BLaER1 (cell line): ENCODE results near the gene EVI5.
"Not testable (repeated sequence)": the region's sequence is repeated elsewhere in the genome, so short reads cannot be mapped to it uniquely, and the experiment has no call there.

ENCODE experiments used
- H3K27ac ChIP-seq: shearing (Covaris generic); formaldehyde crosslinking; 2 replicates; pipeline ENCODE4 v1.8.1; 2022
- H3K27me3 ChIP-seq: shearing (Covaris generic); formaldehyde crosslinking; 2 replicates; pipeline ENCODE4 v1.8.1; 2022
- H3K36me3 ChIP-seq: shearing (Covaris generic); formaldehyde crosslinking; 2 replicates; pipeline ENCODE4 v1.8.1; 2022
- H3K4me1 ChIP-seq: shearing (Covaris generic); formaldehyde crosslinking; 2 replicates; pipeline ENCODE4 v1.8.1; 2022
- H3K4me2 ChIP-seq: shearing (Covaris generic); formaldehyde crosslinking; 2 replicates; pipeline ENCODE4 v1.8.1; 2022
- H3K4me3 ChIP-seq: shearing (Covaris generic); formaldehyde crosslinking; 2 replicates; pipeline ENCODE4 v1.8.1; 2022
- H3K9ac ChIP-seq: shearing (Covaris generic); formaldehyde crosslinking; 2 replicates; pipeline ENCODE4 v1.8.1; 2022
- H3K9me3 ChIP-seq: shearing (Covaris generic); formaldehyde crosslinking; 2 replicates; pipeline ENCODE4 v1.8.1; 2022
- H4K20me1 ChIP-seq: shearing (Covaris generic); formaldehyde crosslinking; 2 replicates; pipeline ENCODE4 v1.8.1; 2022
- Cebpa-rat ChIP-seq: shearing (Covaris generic); IDR thresholded peaks from 2 replicates; pipeline ENCODE4 v1.8.1; 2022

EVI5 gene

GRCh38 chr1:92587445-92587844, 197.5 kb downstream of the EVI5 start:
- peaks cover 9% of the 10 kb centered on the region; the same call in 1 of the 2 replicates for H3K36me3 ChIP-seq
- H3K4me3 ChIP-seq, result no peak overlapping the region
- no peak overlapping the region for H3K4me2 ChIP-seq
- H4K20me1 ChIP-seq, result no peaks in the 10 kb centered on the region
- no peak overlapping the region for H3K27ac ChIP-seq
- no peak for TF ChIP-seq Cebpa-rat
- no peaks in the 10 kb centered on the region for H3K4me1 ChIP-seq
- H3K9ac ChIP-seq, result no peak overlapping the region
- peaks cover 16% of the 10 kb centered on the region for H3K9me3 ChIP-seq
- no peaks in the 10 kb centered on the region for H3K27me3 ChIP-seq

GRCh38 chr1:92585831-92586230, 199.1 kb downstream of the EVI5 start:
- H3K9me3 ChIP-seq, result peaks cover 16% of the 10 kb centered on the region
- peaks cover 9% of the 10 kb centered on the region; the same call in 1 of the 2 replicates for H3K36me3 ChIP-seq
- no peak overlapping the region for H3K4me3 ChIP-seq
- no peak overlapping the region for H3K27ac ChIP-seq
- no peaks in the 10 kb centered on the region for H3K4me1 ChIP-seq
- no peaks in the 10 kb centered on the region for H4K20me1 ChIP-seq
- H3K4me2 ChIP-seq, result no peak overlapping the region
- no peak for TF ChIP-seq Cebpa-rat
- H3K27me3 ChIP-seq, result no peaks in the 10 kb centered on the region
- no peak overlapping the region for H3K9ac ChIP-seq

DNA sequence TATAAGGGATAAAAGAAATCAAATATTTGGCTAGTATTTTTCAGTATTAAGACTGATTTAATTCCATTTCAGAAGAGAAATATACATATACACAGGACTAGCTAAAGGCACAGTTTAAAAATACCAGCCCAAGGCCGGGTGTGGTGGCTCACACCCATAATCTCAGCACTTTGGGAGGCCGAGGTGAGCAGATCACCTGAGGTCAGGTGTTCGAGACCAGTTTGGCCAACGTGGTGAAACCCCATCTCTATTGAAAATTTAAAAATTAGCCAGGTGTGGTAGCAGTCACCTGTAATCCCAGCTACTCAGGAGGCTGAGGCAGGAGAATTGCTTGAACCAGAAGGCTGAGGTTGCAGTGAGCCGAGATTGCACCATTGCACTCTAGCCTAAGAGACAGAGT, 200.1 kb downstream of the EVI5 start:
- H3K27ac ChIP-seq, H3K36me3 ChIP-seq, H3K4me1 ChIP-seq, H3K9ac ChIP-seq, H3K27me3 ChIP-seq, H3K4me2 ChIP-seq, H3K4me3 ChIP-seq, H4K20me1 ChIP-seq: not testable (repeated sequence)
- peaks cover 11% of the 10 kb centered on the region for H3K9me3 ChIP-seq

DNA sequence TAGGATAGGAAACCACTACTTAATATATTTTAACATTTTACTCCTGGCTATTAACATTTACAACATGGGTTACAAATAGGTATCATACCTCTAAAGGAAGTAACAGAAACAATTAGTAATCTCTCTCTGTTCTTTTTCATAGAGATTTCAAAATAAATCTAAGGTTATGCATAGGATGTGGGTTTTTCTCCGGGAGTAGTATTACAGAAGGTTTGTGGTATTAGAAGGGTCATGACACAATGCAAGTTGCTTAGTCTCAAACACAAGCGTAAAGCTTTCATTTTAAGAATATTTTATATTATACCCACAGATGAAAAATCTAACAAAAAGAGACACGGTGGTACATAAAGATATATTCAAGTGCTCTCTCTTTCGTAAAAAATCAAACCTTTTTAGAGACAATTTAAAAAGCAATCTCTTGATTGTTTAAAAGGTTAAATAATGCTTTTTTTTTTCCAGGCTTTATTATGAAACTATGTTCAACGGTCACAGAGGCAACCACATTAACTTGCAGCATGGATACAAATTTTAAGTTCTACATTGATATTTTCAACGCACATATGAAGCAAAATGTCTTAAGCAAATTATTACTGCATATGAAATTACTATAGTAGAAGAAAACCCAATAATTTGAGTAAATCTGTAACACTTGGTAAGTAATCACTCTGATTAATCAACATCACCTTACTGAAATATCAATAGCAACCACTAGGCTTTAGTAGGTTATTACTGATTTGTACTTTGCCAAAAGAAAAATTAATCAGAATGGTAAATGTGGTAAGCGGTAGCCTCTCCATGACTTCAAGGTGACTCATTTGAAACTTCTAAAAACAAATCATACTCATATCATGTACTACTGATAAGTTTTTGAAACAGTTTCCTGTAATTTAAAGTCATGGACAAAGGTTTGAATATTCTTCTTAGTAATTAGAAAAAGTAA, 200.8 kb downstream of the EVI5 start:
- H3K36me3 ChIP-seq, result peaks cover 3% of the 10 kb centered on the region; the same call in 1 of the 2 replicates
- H3K27ac ChIP-seq, result no peak overlapping the region
- no peak for TF ChIP-seq Cebpa-rat
- H3K9ac ChIP-seq, result no peak overlapping the region
- no peaks in the 10 kb centered on the region for H3K4me1 ChIP-seq
- H4K20me1 ChIP-seq, result no peaks in the 10 kb centered on the region
- no peak overlapping the region for H3K4me3 ChIP-seq
- no peaks in the 10 kb centered on the region for H3K27me3 ChIP-seq
- no peak overlapping the region for H3K4me2 ChIP-seq
- H3K9me3 ChIP-seq, result peaks cover 4% of the 10 kb centered on the region

DNA sequence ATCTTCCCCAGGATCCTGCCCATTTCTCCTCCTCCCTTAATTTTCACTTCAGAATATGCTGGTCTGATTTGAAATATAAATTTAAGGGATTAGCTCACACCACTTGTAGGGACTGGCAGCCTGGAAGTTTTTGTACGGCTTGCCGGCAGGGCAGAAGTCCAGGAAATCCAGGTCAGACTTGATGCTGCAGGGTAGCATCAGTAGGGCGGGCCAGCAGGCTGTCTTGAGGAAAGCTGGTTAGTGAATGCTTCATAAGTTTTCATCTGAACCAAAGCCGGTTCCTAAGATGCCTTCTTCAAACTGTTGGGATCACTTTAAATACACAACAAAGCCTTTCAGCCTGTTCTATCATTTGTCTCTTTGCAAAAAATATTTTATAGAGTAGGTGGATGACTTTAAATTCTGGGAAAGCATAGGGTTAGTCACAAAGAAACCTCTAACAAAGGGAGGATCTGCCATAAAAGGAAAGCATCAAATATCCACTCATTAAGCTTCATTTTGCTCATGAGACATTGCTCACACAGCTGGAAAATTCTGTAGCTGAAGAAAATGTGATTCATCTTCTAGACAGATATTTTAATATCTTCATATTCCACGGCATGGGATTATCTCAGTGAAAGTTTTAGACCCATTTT, 207.5 kb downstream of the EVI5 start:
- Histone ChIP-seq H3K36me3 (no peaks in the 10 kb centered on the region), H3K27ac (no peak overlapping the region), H3K27me3 (no peaks in the 10 kb centered on the region), H4K20me1 (no peaks in the 10 kb centered on the region), H3K9me3 (no peaks in the 10 kb centered on the region), H3K4me1 (no peaks in the 10 kb centered on the region), H3K4me2 (no peak overlapping the region), H3K4me3 (no peak overlapping the region), H3K9ac (no peak overlapping the region)
- no peak for TF ChIP-seq Cebpa-rat

- no peak overlapping the region for H3K4me2 ChIP-seq
- H3K9me3 ChIP-seq, result no peaks in the 10 kb centered on the region
- no peak overlapping the region for H3K27ac ChIP-seq
- H3K9ac ChIP-seq, result no peak overlapping the region
- H3K4me1 ChIP-seq, result no peaks in the 10 kb centered on the region
- no peaks in the 10 kb centered on the region for H3K27me3 ChIP-seq
- TF ChIP-seq Cebpa-rat, result no peak
- H4K20me1 ChIP-seq, result no peaks in the 10 kb centered on the region
- no peaks in the 10 kb centered on the region for H3K36me3 ChIP-seq
- H3K4me3 ChIP-seq, result no peak overlapping the region
Observed at GRCh38 chr1:92575123-92575522, 209.8 kb downstream of the EVI5 start.

GRCh38 chr1:92572520-92572919, 212.4 kb downstream of the EVI5 start:
- H3K9me3 ChIP-seq, result no peaks in the 10 kb centered on the region
- H3K4me2 ChIP-seq, result no peak overlapping the region
- no peaks in the 10 kb centered on the region for H4K20me1 ChIP-seq
- no peak overlapping the region for H3K9ac ChIP-seq
- H3K4me1 ChIP-seq, result no peaks in the 10 kb centered on the region
- H3K27me3 ChIP-seq, result no peaks in the 10 kb centered on the region
- no peaks in the 10 kb centered on the region for H3K36me3 ChIP-seq
- H3K27ac ChIP-seq, result no peak overlapping the region
- H3K4me3 ChIP-seq, result no peak overlapping the region
- TF ChIP-seq Cebpa-rat, result no peak

DNA sequence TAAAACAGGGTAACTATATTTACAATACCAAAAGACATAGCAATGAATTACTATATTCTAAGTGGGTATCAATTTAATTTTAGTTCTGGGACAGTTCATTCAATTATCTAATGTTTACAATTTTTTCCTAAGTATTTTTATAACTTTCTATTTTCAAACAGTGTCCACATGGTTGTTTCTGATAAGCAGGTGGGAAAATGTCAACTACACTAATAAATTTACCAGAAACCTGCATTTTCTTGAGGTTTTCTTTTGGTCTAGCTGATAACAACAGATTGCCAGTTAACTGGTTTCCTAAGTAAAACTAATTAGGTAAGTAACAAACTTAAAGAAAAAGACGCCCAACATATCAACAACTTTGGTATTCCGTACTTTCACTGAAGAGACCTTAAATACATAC, 213.3 kb downstream of the EVI5 start:
- no peak overlapping the region for H3K9ac ChIP-seq
- no peak overlapping the region for H3K4me2 ChIP-seq
- no peaks in the 10 kb centered on the region for H4K20me1 ChIP-seq
- H3K9me3 ChIP-seq, result no peaks in the 10 kb centered on the region
- no peak overlapping the region for H3K4me3 ChIP-seq
- no peak for TF ChIP-seq Cebpa-rat
- H3K27me3 ChIP-seq, result no peaks in the 10 kb centered on the region
- H3K27ac ChIP-seq, result no peak overlapping the region
- no peaks in the 10 kb centered on the region for H3K36me3 ChIP-seq
- H3K4me1 ChIP-seq, result no peaks in the 10 kb centered on the region

DNA sequence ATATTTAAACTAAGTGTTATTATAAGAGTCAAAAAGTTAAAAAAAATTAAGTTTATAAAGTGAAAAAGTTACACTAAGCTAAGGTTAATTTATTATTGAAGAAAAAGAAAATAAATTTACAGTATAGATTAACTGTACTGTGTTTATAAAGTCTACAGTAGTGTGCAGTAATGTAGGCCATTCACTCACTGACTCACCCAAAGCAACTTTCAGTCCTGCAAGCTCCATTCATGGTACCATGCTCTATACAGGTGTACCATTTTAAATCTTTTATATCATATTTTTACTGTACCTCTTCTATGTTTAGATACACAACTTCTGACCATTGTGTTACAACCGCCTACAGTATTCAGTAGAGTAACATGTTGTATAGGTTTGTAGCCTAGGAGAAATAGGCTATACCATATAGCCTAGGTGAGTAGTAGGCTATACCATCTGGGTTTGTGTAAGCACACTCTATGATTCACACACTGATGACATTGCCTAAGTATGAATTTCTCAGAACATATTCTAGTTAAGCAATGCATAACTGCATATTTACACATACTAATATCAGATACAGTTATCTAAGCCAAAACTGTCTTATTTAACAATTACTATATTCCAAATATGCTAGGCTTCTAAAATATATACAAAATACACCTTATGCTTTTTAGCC, 217.6 kb downstream of the EVI5 start:
- Histone ChIP-seq H3K36me3 (no peaks in the 10 kb centered on the region), H4K20me1 (no peaks in the 10 kb centered on the region), H3K4me2 (no peak overlapping the region), H3K4me3 (no peak overlapping the region), H3K27ac (no peak overlapping the region), H3K9me3 (no peaks in the 10 kb centered on the region), H3K9ac (no peak overlapping the region), H3K4me1 (no peaks in the 10 kb centered on the region), H3K27me3 (no peaks in the 10 kb centered on the region)
- no peak for TF ChIP-seq Cebpa-rat
